Ishikawa (cell line): Measurements from ENCODE around the gene NEUROD2.

Experiments
- CEBPB ChIP-seq: IDR thresholded peaks from 2 replicates; pipeline ENCODE4 v1.6.1; 2012
- CREB1 ChIP-seq: IDR thresholded peaks from 2 replicates; pipeline ENCODE4 v1.6.1; 2012; ENCODE audit warnings: low read depth
- EGR1 ChIP-seq: IDR thresholded peaks from 2 replicates; pipeline ENCODE4 v1.6.1; 2012
- EP300 ChIP-seq: IDR thresholded peaks from 2 replicates; pipeline ENCODE4 v1.6.1; 2012; ENCODE audit warnings: borderline replicate concordance
- FOXM1 ChIP-seq: IDR thresholded peaks from 2 replicates; pipeline ENCODE4 v1.6.1; 2012; ENCODE audit warnings: low read depth, borderline replicate concordance
- MAX ChIP-seq: IDR thresholded peaks from 2 replicates; pipeline ENCODE4 v1.6.1; 2012
- NFIC ChIP-seq: IDR thresholded peaks from 2 replicates; pipeline ENCODE4 v1.6.1; 2012
- RAD21 ChIP-seq: IDR thresholded peaks from 2 replicates; pipeline ENCODE4 v1.6.1; 2012; ENCODE audit warnings: low read depth
- REST ChIP-seq: IDR thresholded peaks from 2 replicates; pipeline ENCODE4 v1.6.1; 2012; ENCODE audit warnings: low read depth, mild to moderate bottlenecking
- TAF1 ChIP-seq: IDR thresholded peaks from 2 replicates; pipeline ENCODE4 v1.6.1; 2012; ENCODE audit warnings: low read depth, mild to moderate bottlenecking
- TCF12 ChIP-seq: IDR thresholded peaks from 2 replicates; pipeline ENCODE4 v1.6.1; 2012; ENCODE audit warnings: low read depth
- TEAD4 ChIP-seq: IDR thresholded peaks from 2 replicates; pipeline ENCODE4 v1.6.1; 2012
- USF1 ChIP-seq: IDR thresholded peaks from 2 replicates; pipeline ENCODE4 v1.6.1; 2012
- YY1 ChIP-seq: IDR thresholded peaks from 2 replicates; pipeline ENCODE4 v1.6.1; 2012; ENCODE audit warnings: low read depth
- ZBTB7A ChIP-seq: IDR thresholded peaks from 2 replicates; pipeline ENCODE4 v1.6.1; 2012; ENCODE audit warnings: low read depth

The NEUROD2 gene

GRCh38 chr17:39605492-39606433, 2.0 kb downstream of the NEUROD2 start:
- TF ChIP-seq REST (no peak), CEBPB (no peak), YY1 (no peak), ZBTB7A (no peak; the same call in 1 of the 2 replicates), FOXM1 (no peak), MAX (no peak; the same call in none of the 2 replicates), NFIC (no peak), CREB1 (no peak), TCF12 (no peak), EGR1 (no peak), RAD21 (no peak)

- TF ChIP-seq TAF1 (no peak), FOXM1 (no peak), CREB1 (no peak), RAD21 (no peak), REST (no peak), NFIC (no peak), ZBTB7A (no peak)
Observed at GRCh38 chr17:39604911-39605491, 2.7 kb downstream of the NEUROD2 start.

GRCh38 chr17:39603304-39604016, 4.3 kb downstream of the NEUROD2 start:
- TF ChIP-seq EGR1 (no peak), USF1 (no peak), REST (no peak), EP300 (no peak), CREB1 (no peak), CEBPB (no peak), TAF1 (no peak), TEAD4 (no peak), ZBTB7A (no peak), TCF12 (no peak), MAX (no peak), YY1 (no peak), FOXM1 (no peak)

- no peak for TF ChIP-seq RAD21
- TF ChIP-seq TEAD4, result no peak
- no peak for TF ChIP-seq EGR1
- no peak for TF ChIP-seq CEBPB
- TF ChIP-seq MAX, result no peak
- TF ChIP-seq REST, result no peak
- no peak for TF ChIP-seq TAF1
- TF ChIP-seq NFIC, result no peak
- no peak for TF ChIP-seq EP300
- no peak for TF ChIP-seq ZBTB7A
- no peak for TF ChIP-seq FOXM1
- TF ChIP-seq USF1, result no peak
Observed at GRCh38 chr17:39602533-39603303, 5.0 kb downstream of the NEUROD2 start.
